ENCODE data around the gene RASL11A.

- TF ChIP-seq POLR2A (IDR thresholded peaks at IDR 0.05): no peak
- TF ChIP-seq CTCF (IDR thresholded peaks at IDR 0.05): no peak
Measured at GRCh38 chr13:27311518-27312210, 41.0 kb downstream of the RASL11A start.
